Ovary (tissue), 9 donors: ENCODE measurements around the gene TMTC2. TPM values are rescaled to one million over a fixed set of nuclear protein-coding genes. Genes with fewer than 3 reads are reported as not detected.

ENCODE experiments used
- DNase-seq, 5 donors: peaks; one replicate each; pipeline ENCODE4 v3.0.0-alpha.2; 2019 to 2020
- H3K27ac ChIP-seq, 2 donors: fragments of 200-600 bp; one replicate each; pipeline versions ENCODE4 v1.5.1 to v1.8.0; 2019 to 2022
- H3K27me3 ChIP-seq: fragments of 200-600 bp; one replicate; pipeline ENCODE4 v1.8.0; 2022
- H3K36me3 ChIP-seq: fragments of 200-600 bp; sonication (generic); one replicate; pipeline ENCODE4 v1.5.1; 2019
- H3K4me1 ChIP-seq: one replicate; pipeline ENCODE4 v1.8.1; 2013; ENCODE audit warnings: mild to moderate bottlenecking, moderate library complexity; ENCODE audit not compliant: insufficient read depth
- H3K4me3 ChIP-seq: fragments of 200-600 bp; sonication (generic); one replicate; pipeline ENCODE4 v1.5.1; 2017
- H3K9me3 ChIP-seq, 2 donors: fragments of 200-600 bp in 1 of 2; sonication (generic) in 1 of 2; one replicate each; pipeline versions ENCODE4 v1.5.1 to v1.8.1; 2013 to 2019; ENCODE audit warnings: mild to moderate bottlenecking in 1 of 2, moderate library complexity in 1 of 2
- EP300 ChIP-seq: sonication (generic); formaldehyde crosslinking; IDR thresholded peaks from one replicate; pipeline ENCODE4 v1.6.1; 2017; ENCODE audit warnings: antibody characterized with exemption
- POLR2A ChIP-seq: fragments of 450-650 bp; IDR thresholded peaks from one replicate; pipeline ENCODE4 v1.6.1; 2017; ENCODE audit warnings: antibody characterized with exemption, mild to moderate bottlenecking, moderate library complexity
- WGBS, 3 donors: extraction: QIAGEN DNeasy Blood & Tissue Kit in 1 of 3; methylation state at CpG; one replicate each; pipeline versions ENCODE4 v1.1.5 to v1.1.7; 2013 to 2017; 5-methylcytosine and 5-hydroxymethylcytosine counted together
- intact Hi-C, 4 donors: fragments of 100-400 bp; cut with DNase I; formaldehyde crosslinking; loops; one replicate each; pipeline versions ENCODE4 v1.11.0 to v1.15.1; 2022 to 2023
- polyA plus RNA-seq, 2 donors: library from polyadenylated mRNA; stranded (reverse); fragments of 200-250 nt in 1 of 2; fragments of 350-450 nt in 1 of 2; fragmentation: Illumina TruSeq in 1 of 2; extraction: RNeasy Lipid Tissue Mini Kit (QIAGEN cat#74804) in 1 of 2; gene quantifications; one replicate each; pipeline ENCODE4 v1.2.3, GENCODE V29; 2013 to 2014
- total RNA-seq, 7 donors: library from RNA; depleted of rRNA in 2 of 7; stranded (reverse); fragments of >200 nt in 2 of 7; fragmentation: NEBNext Ultra II Directional in 3 of 7; extraction: Animal tissue kit (Norgen Biotek cat#: 25700) in 3 of 7; gene quantifications; one replicate each; pipeline versions ENCODE4 v1.1.0 to v1.2.4, GENCODE V29; 2016 to 2023
- TF ChIP-seq, protein P1 (sequence below), 3 donors: fragments of 450-650 bp in 2 of 3; fragments of 200-600 bp in 1 of 3; IDR thresholded peaks; one replicate each; pipeline versions ENCODE4 v1.5.1 to v1.8.0; 2016 to 2022; ENCODE audit warnings: antibody characterized with exemption in 3 of 3, mild to moderate bottlenecking in 1 of 3
- donor health status: DM: no; HTN: no; CAD: no; lungs with moderate emphysema.
- donor health status: DM: no; HTN: no; CAD: no.
- donor health status: Bipolar disorder and iron deficiency.
- donor health status: DM: yes; HTN: yes; CAD: no.
- donor health status: DM: no; HTN: no; CAD: no.
- donor health status: DM: yes; HTN: yes; CAD: no.

TMTC2 gene
- total and polyA plus RNA-seq, 9 donors: 2.0 to 22.6 (median 5.6) TPM

DNA sequence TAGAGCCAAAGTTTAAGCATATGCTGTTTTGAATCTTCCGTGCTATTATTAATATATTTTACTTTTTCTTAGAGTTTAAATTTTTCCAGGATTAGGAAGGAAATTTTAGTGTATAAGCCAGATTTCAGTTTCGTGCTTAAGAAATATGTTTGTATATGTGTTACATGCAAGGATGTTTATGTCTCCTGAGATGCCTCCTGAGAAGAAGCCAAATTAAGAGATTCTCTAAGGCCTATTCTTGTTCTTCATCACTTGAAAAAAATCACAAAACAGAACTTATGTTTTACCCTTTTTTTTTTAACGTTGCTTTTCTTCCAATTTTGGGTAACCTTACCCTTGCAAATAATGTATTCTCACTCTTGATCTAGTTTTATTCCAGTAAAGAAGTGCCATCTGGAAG is 412.7 kb downstream of the TMTC2 start:
- Histone ChIP-seq H3K4me3 (no peak overlapping the region), H3K4me1 (no peaks in the 10 kb centered on the region), H3K27me3 (no peaks in the 10 kb centered on the region), H3K9me3 (no peaks in the 10 kb centered on the region), H3K27ac (no peak overlapping the region), H3K36me3 (no peaks in the 10 kb centered on the region)
- intact Hi-C loops: no loop called here
- TF ChIP-seq EP300 (no peak), POLR2A (no peak)
- TF ChIP-seq, protein P1, sequence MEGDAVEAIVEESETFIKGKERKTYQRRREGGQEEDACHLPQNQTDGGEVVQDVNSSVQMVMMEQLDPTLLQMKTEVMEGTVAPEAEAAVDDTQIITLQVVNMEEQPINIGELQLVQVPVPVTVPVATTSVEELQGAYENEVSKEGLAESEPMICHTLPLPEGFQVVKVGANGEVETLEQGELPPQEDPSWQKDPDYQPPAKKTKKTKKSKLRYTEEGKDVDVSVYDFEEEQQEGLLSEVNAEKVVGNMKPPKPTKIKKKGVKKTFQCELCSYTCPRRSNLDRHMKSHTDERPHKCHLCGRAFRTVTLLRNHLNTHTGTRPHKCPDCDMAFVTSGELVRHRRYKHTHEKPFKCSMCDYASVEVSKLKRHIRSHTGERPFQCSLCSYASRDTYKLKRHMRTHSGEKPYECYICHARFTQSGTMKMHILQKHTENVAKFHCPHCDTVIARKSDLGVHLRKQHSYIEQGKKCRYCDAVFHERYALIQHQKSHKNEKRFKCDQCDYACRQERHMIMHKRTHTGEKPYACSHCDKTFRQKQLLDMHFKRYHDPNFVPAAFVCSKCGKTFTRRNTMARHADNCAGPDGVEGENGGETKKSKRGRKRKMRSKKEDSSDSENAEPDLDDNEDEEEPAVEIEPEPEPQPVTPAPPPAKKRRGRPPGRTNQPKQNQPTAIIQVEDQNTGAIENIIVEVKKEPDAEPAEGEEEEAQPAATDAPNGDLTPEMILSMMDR (IDR thresholded peaks at IDR 0.05): no peak
- 81 to 88% (median 84%) methylated on average over 3 of the region's 3 CpGs for WGBS, 3 donors
- no peak for DNase-seq

DNA sequence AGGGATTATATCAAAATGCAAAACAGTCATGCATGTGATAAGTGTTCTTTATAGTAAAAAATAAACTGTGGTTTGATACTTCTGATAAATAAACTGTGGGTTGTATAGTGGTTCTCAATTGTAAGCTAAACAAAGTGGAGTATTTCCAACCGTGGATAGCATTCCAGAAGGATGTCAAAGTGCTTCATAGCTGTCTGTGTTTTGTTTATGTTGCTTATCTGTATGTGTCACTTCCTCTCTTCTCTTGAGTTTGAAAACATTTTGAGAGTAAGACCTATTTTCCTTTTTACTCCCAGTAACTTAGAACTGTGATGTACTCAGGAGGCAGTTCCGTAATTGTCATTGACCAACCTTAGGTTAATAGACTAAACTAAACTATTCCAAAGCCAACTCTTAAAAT is 415.8 kb downstream of the TMTC2 start:
- TF ChIP-seq, protein P1 (IDR thresholded peaks at IDR 0.05): no peak
- TF ChIP-seq EP300: no peak
- TF ChIP-seq POLR2A: no peak
- intact Hi-C loops: no loop called here
- DNase-seq: no peak
- Histone ChIP-seq H3K27me3 (no peaks in the 10 kb centered on the region), H3K4me3 (no peak overlapping the region), H3K27ac (no peak overlapping the region), H3K4me1 (no peaks in the 10 kb centered on the region), H3K9me3 (no peaks in the 10 kb centered on the region), H3K36me3 (no peaks in the 10 kb centered on the region)
- 6 to 24% (median 8%) methylated on average over 2 of the region's 2 CpGs for WGBS, 3 donors

DNA sequence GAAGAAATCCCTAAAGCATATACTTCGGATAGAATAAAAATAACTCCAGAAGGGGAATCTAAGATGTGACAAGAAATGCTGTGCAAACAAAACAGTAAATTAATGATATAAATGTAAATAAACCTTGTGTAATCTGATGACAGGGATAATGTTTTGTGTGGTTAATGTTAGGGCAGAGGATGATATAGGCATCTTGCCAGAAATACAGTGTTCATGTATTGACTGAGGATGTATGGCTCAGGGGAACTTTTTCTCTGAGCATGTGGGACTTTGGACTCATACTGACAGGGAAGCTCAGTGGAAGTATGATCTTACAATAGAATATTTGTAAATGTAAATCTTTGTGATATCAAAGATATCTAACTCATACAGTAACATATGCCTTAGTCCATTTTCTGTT is 420.2 kb downstream of the TMTC2 start:
- WGBS, 3 donors: 89 to 93% (median 93%) methylated on average over 1 of the region's 1 CpG
- H3K27ac ChIP-seq: no peak overlapping the region
- TF ChIP-seq, protein P1 (IDR thresholded peaks at IDR 0.05): no peak
- no peak for TF ChIP-seq POLR2A
- no peaks in the 10 kb centered on the region for H3K9me3 ChIP-seq
- H3K4me1 ChIP-seq: no peaks in the 10 kb centered on the region
- no peak for DNase-seq
- H3K4me3 ChIP-seq: no peak overlapping the region
- no peaks in the 10 kb centered on the region for H3K27me3 ChIP-seq
- no peaks in the 10 kb centered on the region for H3K36me3 ChIP-seq
- intact Hi-C loops: no loop called here

DNA sequence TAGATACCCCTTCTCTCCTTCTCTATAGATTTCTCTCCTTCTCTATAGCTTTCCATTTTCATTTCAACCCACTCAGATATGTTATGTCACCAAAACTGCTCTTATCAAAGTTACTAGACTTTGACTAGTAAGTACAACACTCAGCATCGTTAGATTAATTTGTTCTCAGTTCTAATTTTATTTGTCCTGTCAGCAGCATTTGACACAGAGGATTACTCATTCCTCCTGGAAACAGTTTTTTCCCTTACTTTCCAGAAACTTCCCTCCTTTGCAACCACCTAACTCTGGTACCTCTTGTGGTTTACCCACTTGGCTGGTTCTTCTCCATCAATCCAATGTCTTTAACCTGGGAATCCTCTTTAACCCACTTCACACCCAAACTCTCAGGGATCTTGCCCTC is 423.7 kb downstream of the TMTC2 start:
- Histone ChIP-seq H3K4me3 (no peak overlapping the region), H3K9me3 (no peaks in the 10 kb centered on the region), H3K27me3 (no peaks in the 10 kb centered on the region), H3K27ac (no peak overlapping the region), H3K4me1 (no peaks in the 10 kb centered on the region), H3K36me3 (no peaks in the 10 kb centered on the region)
- intact Hi-C loops: no loop called here
- DNase-seq: no peak
- no peak for TF ChIP-seq POLR2A
- TF ChIP-seq, protein P1 (IDR thresholded peaks at IDR 0.05): no peak
- no peak for TF ChIP-seq EP300
- 59 to 72% (median 71%) methylated on average over 1 of the region's 1 CpG for WGBS, 3 donors

DNA sequence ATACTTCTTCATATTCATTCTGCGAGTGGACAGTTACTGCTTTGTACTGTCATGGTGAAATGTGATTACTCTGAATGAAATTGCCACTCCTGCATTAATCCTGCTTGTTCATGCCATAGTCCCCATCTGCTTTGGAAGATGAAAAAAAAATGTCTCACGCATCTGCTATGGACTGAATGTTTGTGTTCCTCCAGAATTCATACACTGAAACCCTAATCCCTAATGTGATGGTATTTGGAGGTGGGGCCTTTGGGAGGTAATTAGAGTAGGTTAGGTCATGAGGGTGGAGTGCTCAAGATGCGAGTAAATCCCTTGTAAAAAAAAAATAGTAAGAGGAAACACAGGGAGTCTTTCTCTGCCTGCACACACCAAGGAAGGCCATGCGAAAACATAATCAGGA is 427.2 kb downstream of the TMTC2 start:
- no peaks in the 10 kb centered on the region for H3K27me3 ChIP-seq
- DNase-seq: no peak
- no peaks in the 10 kb centered on the region for H3K36me3 ChIP-seq
- TF ChIP-seq POLR2A (no peak), EP300 (no peak)
- TF ChIP-seq, protein P1 (IDR thresholded peaks at IDR 0.05): no peak
- H3K4me3 ChIP-seq: no peak overlapping the region
- no peak overlapping the region for H3K27ac ChIP-seq
- intact Hi-C loops: no loop called here
- 80 to 85% (median 83%) methylated on average over 4 of the region's 4 CpGs for WGBS, 3 donors
- no peaks in the 10 kb centered on the region for H3K9me3 ChIP-seq
- no peaks in the 10 kb centered on the region for H3K4me1 ChIP-seq
